HEK293 (cell line): ENCODE results near the gene BCAN.

Source experiments
- GFI1B ChIP-seq: fragments of 450-650 bp; formaldehyde crosslinking; IDR thresholded peaks from 2 replicates; pipeline ENCODE4 v1.5.1; 2016; ENCODE audit warnings: missing biosample characterization, missing genetic modification characterization
- IKZF3 ChIP-seq: fragments of 450-650 bp; IDR thresholded peaks from 2 replicates; pipeline ENCODE4 v1.5.0; 2018; ENCODE audit warnings: missing biosample characterization, mild to moderate bottlenecking, missing genetic modification characterization, moderate library complexity
- KLF8 ChIP-seq: fragments of 450-650 bp; formaldehyde crosslinking; IDR thresholded peaks from 2 replicates; pipeline ENCODE4 v1.5.1; 2016; ENCODE audit warnings: missing biosample characterization, missing genetic modification characterization
- SP2 ChIP-seq: fragments of 450-650 bp; formaldehyde crosslinking; IDR thresholded peaks from 2 replicates; pipeline ENCODE4 v1.5.1; 2016; ENCODE audit warnings: missing biosample characterization, missing genetic modification characterization
- ZBTB17 ChIP-seq: fragments of 450-650 bp; formaldehyde crosslinking; IDR thresholded peaks from 2 replicates; pipeline ENCODE4 v1.5.1; 2016; ENCODE audit warnings: missing biosample characterization, missing genetic modification characterization
- ZBTB20 ChIP-seq: fragments of 450-650 bp; formaldehyde crosslinking; IDR thresholded peaks from 2 replicates; pipeline ENCODE4 v1.5.1; 2016; ENCODE audit warnings: missing biosample characterization, missing genetic modification characterization
- ZBTB48 ChIP-seq: fragments of 450-650 bp; formaldehyde crosslinking; IDR thresholded peaks from 2 replicates; pipeline ENCODE4 v1.5.1; 2016; ENCODE audit warnings: missing biosample characterization, missing genetic modification characterization
- ZBTB8A ChIP-seq: fragments of 450-650 bp; formaldehyde crosslinking; IDR thresholded peaks from 2 replicates; pipeline ENCODE4 v1.5.1; 2016; ENCODE audit warnings: missing biosample characterization, missing genetic modification characterization
- ZEB2 ChIP-seq: fragments of 450-650 bp; formaldehyde crosslinking; IDR thresholded peaks from 2 replicates; pipeline ENCODE4 v1.5.1; 2016; ENCODE audit warnings: missing biosample characterization, missing genetic modification characterization
- ZNF140 ChIP-seq: fragments of 450-650 bp; formaldehyde crosslinking; IDR thresholded peaks from 2 replicates; pipeline ENCODE4 v1.5.1; 2016; ENCODE audit warnings: missing biosample characterization, missing genetic modification characterization
- ZNF2 ChIP-seq: fragments of 450-650 bp; formaldehyde crosslinking; IDR thresholded peaks from 2 replicates; pipeline ENCODE4 v1.5.1; 2016; ENCODE audit warnings: missing biosample characterization, missing genetic modification characterization
- ZNF248 ChIP-seq: fragments of 450-650 bp; formaldehyde crosslinking; IDR thresholded peaks from 2 replicates; pipeline ENCODE4 v1.5.1; 2017; ENCODE audit warnings: missing biosample characterization, missing genetic modification characterization
- ZNF501 ChIP-seq: fragments of 450-650 bp; formaldehyde crosslinking; IDR thresholded peaks from 2 replicates; pipeline ENCODE4 v1.5.1; 2016; ENCODE audit warnings: missing biosample characterization, missing genetic modification characterization
- ZNF561 ChIP-seq: fragments of 450-650 bp; IDR thresholded peaks from 2 replicates; pipeline ENCODE4 v1.5.1; 2018; ENCODE audit warnings: missing biosample characterization, missing genetic modification characterization, borderline replicate concordance
- ZNF747 ChIP-seq: fragments of 450-650 bp; formaldehyde crosslinking; IDR thresholded peaks from 2 replicates; pipeline ENCODE4 v1.5.1; 2016; ENCODE audit warnings: missing biosample characterization, missing genetic modification characterization
- ZSCAN23 ChIP-seq: fragments of 450-650 bp; formaldehyde crosslinking; IDR thresholded peaks from 2 replicates; pipeline ENCODE4 v1.5.1; 2016; ENCODE audit warnings: missing biosample characterization, missing genetic modification characterization
- ZSCAN30 ChIP-seq: fragments of 450-650 bp; IDR thresholded peaks from 2 replicates; pipeline ENCODE4 v1.5.1; 2018; ENCODE audit warnings: missing biosample characterization, mild to moderate bottlenecking, missing genetic modification characterization, moderate library complexity
- TF ChIP-seq, protein P1 (sequence below): fragments of 450-650 bp; formaldehyde crosslinking; IDR thresholded peaks from 2 replicates; pipeline ENCODE4 v1.5.1; 2017; ENCODE audit warnings: missing biosample characterization, missing genetic modification characterization
- TF ChIP-seq, protein P2 (sequence below): fragments of 450-650 bp; formaldehyde crosslinking; optimal IDR thresholded peaks from 2 replicates; pipeline ENCODE3; 2016; ENCODE audit warnings: missing biosample characterization, mild to moderate bottlenecking, missing genetic modification characterization
- TF ChIP-seq, protein P3 (sequence below): fragments of 450-650 bp; formaldehyde crosslinking; IDR thresholded peaks from 2 replicates; pipeline ENCODE4 v1.5.1; 2016; ENCODE audit warnings: missing biosample characterization, missing genetic modification characterization
- TF ChIP-seq, protein P4 (sequence below): fragments of 450-650 bp; formaldehyde crosslinking; IDR thresholded peaks from 2 replicates; pipeline ENCODE4 v1.5.1; 2016; ENCODE audit warnings: missing biosample characterization, missing genetic modification characterization
- TF ChIP-seq, protein P5 (sequence below): fragments of 450-650 bp; formaldehyde crosslinking; IDR thresholded peaks from 2 replicates; pipeline ENCODE4 v1.5.1; 2017; ENCODE audit warnings: missing biosample characterization, missing genetic modification characterization
- TF ChIP-seq, protein P6 (sequence below): fragments of 450-650 bp; formaldehyde crosslinking; IDR thresholded peaks from 2 replicates; pipeline ENCODE4 v1.5.1; 2016; ENCODE audit warnings: missing biosample characterization, missing genetic modification characterization

Gene BCAN

DNA sequence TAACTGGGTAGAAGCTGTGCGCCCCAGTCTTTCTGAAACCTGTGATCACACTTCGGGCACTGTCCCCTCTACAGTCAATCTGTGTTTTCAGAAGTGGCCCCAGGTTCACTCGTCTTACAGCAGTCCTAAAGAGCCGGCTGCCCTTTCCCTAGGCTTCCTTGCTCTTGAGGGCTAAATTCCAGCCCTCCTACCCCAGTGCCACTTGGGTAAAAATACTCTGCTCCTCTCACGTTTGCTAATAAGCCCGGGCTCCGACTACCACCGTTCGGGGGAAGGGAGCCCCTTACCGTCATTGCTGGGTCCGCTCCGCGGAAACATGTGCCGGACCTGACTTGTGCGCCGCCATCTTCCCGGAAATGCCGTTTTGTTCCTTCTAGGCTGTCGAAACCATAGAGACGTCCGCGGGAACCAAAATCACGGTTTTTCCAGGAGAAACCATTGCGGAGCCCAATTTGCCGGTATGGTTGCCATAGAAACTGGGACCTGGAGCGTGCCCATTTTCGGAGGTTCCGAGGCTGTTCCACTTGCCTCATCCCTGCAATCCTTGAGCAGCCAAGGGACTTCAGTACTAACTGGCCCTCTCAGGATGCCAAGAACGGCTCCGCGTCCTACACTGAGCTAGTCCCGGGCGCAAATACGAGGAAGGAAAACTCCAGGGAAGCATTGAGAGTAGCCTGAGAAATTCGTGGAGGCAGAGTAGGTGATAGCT is 40.6 kb upstream of the BCAN start, which contains the start of gene GPATCH4 (continued):
- TF ChIP-seq, protein P1, sequence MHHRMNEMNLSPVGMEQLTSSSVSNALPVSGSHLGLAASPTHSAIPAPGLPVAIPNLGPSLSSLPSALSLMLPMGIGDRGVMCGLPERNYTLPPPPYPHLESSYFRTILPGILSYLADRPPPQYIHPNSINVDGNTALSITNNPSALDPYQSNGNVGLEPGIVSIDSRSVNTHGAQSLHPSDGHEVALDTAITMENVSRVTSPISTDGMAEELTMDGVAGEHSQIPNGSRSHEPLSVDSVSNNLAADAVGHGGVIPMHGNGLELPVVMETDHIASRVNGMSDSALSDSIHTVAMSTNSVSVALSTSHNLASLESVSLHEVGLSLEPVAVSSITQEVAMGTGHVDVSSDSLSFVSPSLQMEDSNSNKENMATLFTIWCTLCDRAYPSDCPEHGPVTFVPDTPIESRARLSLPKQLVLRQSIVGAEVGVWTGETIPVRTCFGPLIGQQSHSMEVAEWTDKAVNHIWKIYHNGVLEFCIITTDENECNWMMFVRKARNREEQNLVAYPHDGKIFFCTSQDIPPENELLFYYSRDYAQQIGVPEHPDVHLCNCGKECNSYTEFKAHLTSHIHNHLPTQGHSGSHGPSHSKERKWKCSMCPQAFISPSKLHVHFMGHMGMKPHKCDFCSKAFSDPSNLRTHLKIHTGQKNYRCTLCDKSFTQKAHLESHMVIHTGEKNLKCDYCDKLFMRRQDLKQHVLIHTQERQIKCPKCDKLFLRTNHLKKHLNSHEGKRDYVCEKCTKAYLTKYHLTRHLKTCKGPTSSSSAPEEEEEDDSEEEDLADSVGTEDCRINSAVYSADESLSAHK (tag by site-specific recombination), result peak; percentile 70
- TF ChIP-seq KLF8 (tag by site-specific recombination) (0 out of 2 replicates have a peak, but pooled peaks have one; percentile 24), ZBTB48 (tag by site-specific recombination) (0 out of 2 replicates have a peak, but pooled peaks have one; percentile 30), ZNF2 (tag by site-specific recombination) (0 out of 2 replicates have a peak, but pooled peaks have one; percentile 42), IKZF3 (tag by site-specific recombination) (peak; percentile 94), ZNF747 (tag by site-specific recombination) (no peak), ZNF561 (tag by site-specific recombination) (peak; percentile 71; the same call in 1 of the 2 replicates), ZBTB20 (tag by site-specific recombination) (peak; percentile 76; the same call in 1 of the 2 replicates), ZSCAN23 (tag by site-specific recombination) (0 out of 2 replicates have a peak, but pooled peaks have one; percentile 22), ZNF501 (tag by site-specific recombination) (peak; percentile 87), ZEB2 (tag by site-specific recombination) (peak; percentile 71), ZNF248 (tag by site-specific recombination) (no peak), GFI1B (peak; percentile 86), SP2 (tag by site-specific recombination) (peak; percentile 49), ZNF140 (tag by site-specific recombination) (no peak), ZBTB17 (tag by site-specific recombination) (peak; percentile 75), ZBTB8A (tag by site-specific recombination) (peak; percentile 45; the same call in 1 of the 2 replicates), ZSCAN30 (tag by site-specific recombination) (peak; percentile 47; the same call in 1 of the 2 replicates)
- TF ChIP-seq, protein P2, sequence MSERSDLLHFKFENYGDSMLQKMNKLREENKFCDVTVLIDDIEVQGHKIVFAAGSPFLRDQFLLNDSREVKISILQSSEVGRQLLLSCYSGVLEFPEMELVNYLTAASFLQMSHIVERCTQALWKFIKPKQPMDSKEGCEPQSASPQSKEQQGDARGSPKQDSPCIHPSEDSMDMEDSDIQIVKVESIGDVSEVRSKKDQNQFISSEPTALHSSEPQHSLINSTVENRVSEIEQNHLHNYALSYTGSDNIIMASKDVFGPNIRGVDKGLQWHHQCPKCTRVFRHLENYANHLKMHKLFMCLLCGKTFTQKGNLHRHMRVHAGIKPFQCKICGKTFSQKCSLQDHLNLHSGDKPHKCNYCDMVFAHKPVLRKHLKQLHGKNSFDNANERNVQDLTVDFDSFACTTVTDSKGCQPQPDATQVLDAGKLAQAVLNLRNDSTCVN, result peak; percentile 41
- TF ChIP-seq, protein P3, sequence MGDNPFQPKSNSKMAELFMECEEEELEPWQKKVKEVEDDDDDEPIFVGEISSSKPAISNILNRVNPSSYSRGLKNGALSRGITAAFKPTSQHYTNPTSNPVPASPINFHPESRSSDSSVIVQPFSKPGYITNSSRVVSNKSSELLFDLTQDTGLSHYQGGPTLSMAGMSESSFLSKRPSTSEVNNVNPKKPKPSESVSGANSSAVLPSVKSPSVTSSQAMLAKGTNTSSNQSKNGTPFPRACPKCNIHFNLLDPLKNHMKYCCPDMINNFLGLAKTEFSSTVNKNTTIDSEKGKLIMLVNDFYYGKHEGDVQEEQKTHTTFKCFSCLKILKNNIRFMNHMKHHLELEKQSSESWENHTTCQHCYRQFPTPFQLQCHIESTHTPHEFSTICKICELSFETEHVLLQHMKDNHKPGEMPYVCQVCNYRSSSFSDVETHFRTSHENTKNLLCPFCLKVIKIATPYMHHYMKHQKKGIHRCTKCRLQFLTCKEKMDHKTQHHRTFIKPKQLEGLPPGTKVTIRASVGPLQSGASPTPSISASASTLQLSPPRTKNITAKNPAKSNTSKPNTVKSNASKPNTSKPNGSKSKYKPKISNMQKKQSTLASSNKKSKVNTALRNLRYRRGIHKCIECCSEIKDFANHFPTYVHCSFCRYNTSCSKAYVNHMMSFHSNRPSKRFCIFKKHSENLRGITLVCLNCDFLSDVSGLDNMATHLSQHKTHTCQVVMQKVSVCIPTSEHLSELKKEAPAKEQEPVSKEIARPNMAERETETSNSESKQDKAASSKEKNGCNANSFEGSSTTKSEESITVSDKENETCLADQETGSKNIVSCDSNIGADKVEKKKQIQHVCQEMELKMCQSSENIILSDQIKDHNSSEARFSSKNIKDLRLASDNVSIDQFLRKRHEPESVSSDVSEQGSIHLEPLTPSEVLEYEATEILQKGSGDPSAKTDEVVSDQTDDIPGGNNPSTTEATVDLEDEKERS (tag by site-specific recombination), result no peak
- TF ChIP-seq, protein P4, sequence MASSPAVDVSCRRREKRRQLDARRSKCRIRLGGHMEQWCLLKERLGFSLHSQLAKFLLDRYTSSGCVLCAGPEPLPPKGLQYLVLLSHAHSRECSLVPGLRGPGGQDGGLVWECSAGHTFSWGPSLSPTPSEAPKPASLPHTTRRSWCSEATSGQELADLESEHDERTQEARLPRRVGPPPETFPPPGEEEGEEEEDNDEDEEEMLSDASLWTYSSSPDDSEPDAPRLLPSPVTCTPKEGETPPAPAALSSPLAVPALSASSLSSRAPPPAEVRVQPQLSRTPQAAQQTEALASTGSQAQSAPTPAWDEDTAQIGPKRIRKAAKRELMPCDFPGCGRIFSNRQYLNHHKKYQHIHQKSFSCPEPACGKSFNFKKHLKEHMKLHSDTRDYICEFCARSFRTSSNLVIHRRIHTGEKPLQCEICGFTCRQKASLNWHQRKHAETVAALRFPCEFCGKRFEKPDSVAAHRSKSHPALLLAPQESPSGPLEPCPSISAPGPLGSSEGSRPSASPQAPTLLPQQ (tag by site-specific recombination), result peak; percentile 58; the same call in 1 of the 2 replicates
- TF ChIP-seq, protein P5, sequence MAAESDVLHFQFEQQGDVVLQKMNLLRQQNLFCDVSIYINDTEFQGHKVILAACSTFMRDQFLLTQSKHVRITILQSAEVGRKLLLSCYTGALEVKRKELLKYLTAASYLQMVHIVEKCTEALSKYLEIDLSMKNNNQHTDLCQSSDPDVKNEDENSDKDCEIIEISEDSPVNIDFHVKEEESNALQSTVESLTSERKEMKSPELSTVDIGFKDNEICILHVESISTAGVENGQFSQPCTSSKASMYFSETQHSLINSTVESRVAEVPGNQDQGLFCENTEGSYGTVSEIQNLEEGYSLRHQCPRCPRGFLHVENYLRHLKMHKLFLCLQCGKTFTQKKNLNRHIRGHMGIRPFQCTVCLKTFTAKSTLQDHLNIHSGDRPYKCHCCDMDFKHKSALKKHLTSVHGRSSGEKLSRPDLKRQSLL (tag by site-specific recombination), result peak; percentile 81
- TF ChIP-seq, protein P6, sequence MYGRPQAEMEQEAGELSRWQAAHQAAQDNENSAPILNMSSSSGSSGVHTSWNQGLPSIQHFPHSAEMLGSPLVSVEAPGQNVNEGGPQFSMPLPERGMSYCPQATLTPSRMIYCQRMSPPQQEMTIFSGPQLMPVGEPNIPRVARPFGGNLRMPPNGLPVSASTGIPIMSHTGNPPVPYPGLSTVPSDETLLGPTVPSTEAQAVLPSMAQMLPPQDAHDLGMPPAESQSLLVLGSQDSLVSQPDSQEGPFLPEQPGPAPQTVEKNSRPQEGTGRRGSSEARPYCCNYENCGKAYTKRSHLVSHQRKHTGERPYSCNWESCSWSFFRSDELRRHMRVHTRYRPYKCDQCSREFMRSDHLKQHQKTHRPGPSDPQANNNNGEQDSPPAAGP (tag by site-specific recombination), result 0 out of 2 replicates have a peak, but pooled peaks have one; percentile 52
- TF ChIP-seq, all 188 proteins: peak for 41
